Left cardiac atrium (tissue), 4 donors: ENCODE data around the gene CMAS. TPM values are rescaled to one million over a fixed set of nuclear protein-coding genes. Genes with fewer than 3 reads are reported as not detected.

Experiments used
- ATAC-seq, 2 donors: fragments of 200-7000 bp; cut with Tn5 transposase; one replicate each; pipeline ENCODE4 v1.9.1; 2020; ENCODE audit warnings: mild to moderate bottlenecking in 2 of 2, moderate library complexity in 2 of 2
- DNase-seq: peaks from one replicate; pipeline ENCODE4 v3.0.0-alpha.2; 2020
- intact Hi-C, 2 donors: fragments of 100-400 bp; cut with DNase I; formaldehyde crosslinking; loops; one replicate each; pipeline versions ENCODE4 v1.14.1 to v1.15.1; 2022 to 2023
- total RNA-seq, 2 donors: library from RNA; stranded (reverse); fragmentation: NEBNext Ultra II Directional; extraction: Animal tissue kit (Norgen Biotek cat#: 25700); gene quantifications; one replicate each; pipeline ENCODE4 v1.2.1, GENCODE V29; 2021
- donor health status: DM: no; HTN: yes; CAD: no.
- donor health status: DM: no; HTN: yes; CAD: no; lungs with severe emphysema.
- donor health status: DM: yes; HTN: yes; CAD: no.
- donor health status: Dilated cardiomyopathy.

The CMAS gene
- total RNA-seq, 2 donors from 2014 or later = 42.2 to 48.0 TPM

GRCh38 chr12:22100958-22101748 is 55.1 kb downstream of the CMAS start:
- DNase-seq = peak; percentile 28
- intact Hi-C loops = loop anchor here in 1 of 2 donors (5.0 kb wide), 2 partner anchors 236 to 341 kb away; no protein-coding TSS in a partner anchor
- peak; percentile 68 to 75 for ATAC-seq

GRCh38 chr12:22101749-22102243 is 55.8 kb downstream of the CMAS start:
- DNase-seq = peak; percentile 25
- ATAC-seq = peak; percentile 53 to 90
- intact Hi-C loops = loop anchor here in 1 of 2 donors (5.0 kb wide), 2 partner anchors 236 to 341 kb away; no protein-coding TSS in a partner anchor

- intact Hi-C loops = loop anchor here in 1 of 2 donors (5.0 kb wide), 2 partner anchors 234 to 339 kb away; no protein-coding TSS in a partner anchor
- DNase-seq (no peak), ATAC-seq (no peak)
Measured at GRCh38 chr12:22103418-22103817, 57.4 kb downstream of the CMAS start.

- intact Hi-C loops = no loop called here
- no peak for DNase-seq
- no peak for ATAC-seq
Measured at GRCh38 chr12:22105542-22105941, 59.5 kb downstream of the CMAS start.

GRCh38 chr12:22110176-22110575 is 64.2 kb downstream of the CMAS start:
- intact Hi-C loops = no loop called here
- no peak for ATAC-seq
- DNase-seq = no peak

Other genes with a start within 250 kb of the CMAS start
- 10 to 100 TPM; 44.6 to 46.7 TPM for gene ABCC9, start 104.8 kb upstream of the CMAS start, total RNA-seq